Tibial nerve (tissue), 4 donors: Measurements from ENCODE around the gene SPRY2. TPM values are rescaled to one million over a fixed set of nuclear protein-coding genes. Genes with fewer than 3 reads are reported as not detected.

ENCODE experiments used
- DNase-seq, 2 donors: peaks; one replicate each; pipeline ENCODE4 v3.0.0-alpha.2; 2019; ENCODE audit warnings: low spot score in 2 of 2
- H3K27ac ChIP-seq, 4 donors: fragments of 200-600 bp; sonication (generic) in 3 of 4; one replicate each; pipeline ENCODE4 v1.5.1; 2017 to 2019; ENCODE audit warnings: mild to moderate bottlenecking in 1 of 4
- H3K27me3 ChIP-seq, 2 donors: fragments of 200-600 bp; sonication (generic) in 1 of 2; one replicate each; pipeline versions ENCODE4 v1.5.1 to v1.6.0; 2017 to 2019
- H3K36me3 ChIP-seq, 3 donors: fragments of 200-600 bp; sonication (generic); one replicate each; pipeline ENCODE4 v1.5.1; 2018 to 2019
- H3K4me1 ChIP-seq, 4 donors: fragments of 200-600 bp; sonication (generic) in 3 of 4; one replicate each; pipeline ENCODE4 v1.5.1; 2017 to 2019
- H3K4me3 ChIP-seq, 4 donors: fragments of 200-600 bp; sonication (generic) in 3 of 4; one replicate each; pipeline ENCODE4 v1.5.1; 2017 to 2019; ENCODE audit warnings: mild to moderate bottlenecking in 1 of 4, moderate library complexity in 1 of 4
- H3K9me3 ChIP-seq, 4 donors: fragments of 200-600 bp; sonication (generic) in 3 of 4; one replicate each; pipeline ENCODE4 v1.5.1; 2017 to 2019
- EP300 ChIP-seq, 2 donors: sonication (generic); formaldehyde crosslinking; IDR thresholded peaks; one replicate each; pipeline ENCODE4 v1.6.1; 2017; ENCODE audit warnings: antibody characterized with exemption in 2 of 2, mild to moderate bottlenecking in 1 of 2
- POLR2A ChIP-seq, 2 donors: fragments of 450-650 bp; IDR thresholded peaks; one replicate each; pipeline ENCODE4 v1.6.1; 2017; ENCODE audit warnings: antibody characterized with exemption in 2 of 2, mild to moderate bottlenecking in 2 of 2, moderate library complexity in 2 of 2
- WGBS, 2 donors: methylation state at CpG; one replicate each; pipeline ENCODE4 v1.1.5; 2018; 5-methylcytosine and 5-hydroxymethylcytosine counted together
- total RNA-seq, 4 donors: library from RNA; depleted of rRNA; stranded (reverse); fragments of >200 nt; gene quantifications; one replicate each; pipeline ENCODE4 v1.1.0, GENCODE V29; 2016
- TF ChIP-seq, protein P1 (sequence below), 5 experiments: fragments of 200-600 bp in 3 of 5; fragments of 450-650 bp in 2 of 5; sonication (generic) in 3 of 5; IDR thresholded peaks; one replicate each; pipeline ENCODE4 v1.5.1; 2016 to 2019; ENCODE audit warnings: antibody characterized with exemption in 5 of 5, mild to moderate bottlenecking in 3 of 5, moderate library complexity in 2 of 5

Gene SPRY2
- total RNA-seq, 4 donors from 2014 or later: 80.4 to 122 (median 92.5) TPM

- Histone ChIP-seq H3K9me3 (no peaks in the 10 kb centered on the region), H3K27me3 (no peaks in the 10 kb centered on the region), H3K27ac (peak overlapping the region in 2 of 4 donors; percentile 26 to 70), H3K4me1 (peaks cover 0 to 13% (median 3%) of the 10 kb centered on the region in 4 donors), H3K36me3 (no peaks in the 10 kb centered on the region), H3K4me3 (no peak overlapping the region)
- WGBS, 2 donors: 63 to 67% methylated on average over 5 of the region's 5 CpGs
- TF ChIP-seq EP300 (IDR thresholded peaks at IDR 0.05) (peak in 1 of 2 donors; percentile 74), POLR2A (IDR thresholded peaks at IDR 0.05) (no peak)
- TF ChIP-seq, protein P1, sequence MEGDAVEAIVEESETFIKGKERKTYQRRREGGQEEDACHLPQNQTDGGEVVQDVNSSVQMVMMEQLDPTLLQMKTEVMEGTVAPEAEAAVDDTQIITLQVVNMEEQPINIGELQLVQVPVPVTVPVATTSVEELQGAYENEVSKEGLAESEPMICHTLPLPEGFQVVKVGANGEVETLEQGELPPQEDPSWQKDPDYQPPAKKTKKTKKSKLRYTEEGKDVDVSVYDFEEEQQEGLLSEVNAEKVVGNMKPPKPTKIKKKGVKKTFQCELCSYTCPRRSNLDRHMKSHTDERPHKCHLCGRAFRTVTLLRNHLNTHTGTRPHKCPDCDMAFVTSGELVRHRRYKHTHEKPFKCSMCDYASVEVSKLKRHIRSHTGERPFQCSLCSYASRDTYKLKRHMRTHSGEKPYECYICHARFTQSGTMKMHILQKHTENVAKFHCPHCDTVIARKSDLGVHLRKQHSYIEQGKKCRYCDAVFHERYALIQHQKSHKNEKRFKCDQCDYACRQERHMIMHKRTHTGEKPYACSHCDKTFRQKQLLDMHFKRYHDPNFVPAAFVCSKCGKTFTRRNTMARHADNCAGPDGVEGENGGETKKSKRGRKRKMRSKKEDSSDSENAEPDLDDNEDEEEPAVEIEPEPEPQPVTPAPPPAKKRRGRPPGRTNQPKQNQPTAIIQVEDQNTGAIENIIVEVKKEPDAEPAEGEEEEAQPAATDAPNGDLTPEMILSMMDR (IDR thresholded peaks at IDR 0.05): no peak
- peak; percentile 54 to 62 for DNase-seq
These were observed 33.5 kb upstream of the SPRY2 start for GRCh38 chr13:80374444-80374843.

- H3K36me3 ChIP-seq: no peaks in the 10 kb centered on the region
- no peaks in the 10 kb centered on the region for H3K27me3 ChIP-seq
These were observed 31.0 kb upstream of the SPRY2 start for GRCh38 chr13:80371840-80372509.

GRCh38 chr13:80367473-80367872 is 26.5 kb upstream of the SPRY2 start:
- 79 to 84% methylated on average over 3 of the region's 3 CpGs for WGBS, 2 donors
- Histone ChIP-seq H3K9me3 (no peaks in the 10 kb centered on the region), H3K4me1 (peaks cover 0 to 3% (median under 1%) of the 10 kb centered on the region in 4 donors), H3K27me3 (no peaks in the 10 kb centered on the region), H3K4me3 (no peak overlapping the region), H3K36me3 (no peaks in the 10 kb centered on the region), H3K27ac (no peak overlapping the region)
- no peak for DNase-seq
- TF ChIP-seq EP300 (IDR thresholded peaks at IDR 0.05): no peak
- TF ChIP-seq POLR2A (IDR thresholded peaks at IDR 0.05): no peak
- TF ChIP-seq, protein P1 (IDR thresholded peaks at IDR 0.05): no peak

More at GRCh38 chr13:80371840-80372509, 31.0 kb upstream of the SPRY2 start:
- Histone ChIP-seq H3K27ac (no peak overlapping the region), H3K9me3 (no peaks in the 10 kb centered on the region), H3K4me3 (no peak overlapping the region), H3K4me1 (peaks cover 0 to 13% (median 3%) of the 10 kb centered on the region in 4 donors)
- DNase-seq: no peak
- TF ChIP-seq, protein P1 (IDR thresholded peaks at IDR 0.05): no peak
- TF ChIP-seq EP300 (IDR thresholded peaks at IDR 0.05): no peak
- TF ChIP-seq POLR2A (IDR thresholded peaks at IDR 0.05): no peak
- 84 to 85% methylated on average over 6 of the region's 6 CpGs for WGBS, 2 donors

DNA sequence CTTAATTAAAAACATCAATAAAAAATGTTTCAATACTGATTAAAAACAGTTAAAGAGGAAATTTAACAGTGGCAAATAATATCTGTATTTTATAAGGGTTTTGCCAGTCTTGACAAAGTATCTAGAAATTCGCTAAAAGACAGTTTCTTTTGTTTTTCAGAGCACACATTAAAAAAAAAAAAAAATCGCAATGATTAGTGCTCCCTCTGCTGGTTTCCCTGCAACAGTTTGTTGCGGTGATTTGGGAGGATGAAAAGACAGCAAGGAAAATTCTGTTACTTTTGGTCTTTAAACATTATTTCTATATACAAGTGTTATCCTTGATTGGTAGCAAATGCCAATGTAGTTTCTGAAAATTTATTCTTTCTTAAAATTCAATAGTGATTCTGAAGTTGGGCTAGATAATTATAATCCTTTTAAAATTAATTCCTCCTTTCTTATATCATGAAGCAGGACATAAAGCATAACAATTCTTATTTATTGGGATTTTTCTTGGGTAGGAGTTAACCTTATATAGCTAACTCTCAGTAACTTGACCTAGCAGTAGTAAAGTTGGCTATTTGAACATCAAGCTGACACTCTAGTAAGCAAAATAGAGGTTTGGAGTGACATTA is 23.1 kb upstream of the SPRY2 start:
- no peak for DNase-seq
- Histone ChIP-seq H3K9me3 (no peaks in the 10 kb centered on the region), H3K36me3 (no peaks in the 10 kb centered on the region), H3K4me1 (peaks cover 0 to 29% (median 4%) of the 10 kb centered on the region in 4 donors), H3K27ac (peak overlapping the region in 1 of 4 donors; percentile 38), H3K27me3 (no peaks in the 10 kb centered on the region), H3K4me3 (peak overlapping the region in 2 of 4 donors; percentile 1 to 34)
- WGBS, 2 donors: 0 to 1% methylated on average over 3 of the region's 3 CpGs
- TF ChIP-seq EP300 (IDR thresholded peaks at IDR 0.05): no peak
- TF ChIP-seq, protein P1 (IDR thresholded peaks at IDR 0.05): peak; percentile 68 to 83 (median 75)

- Histone ChIP-seq H3K27me3 (no peaks in the 10 kb centered on the region), H3K9me3 (no peaks in the 10 kb centered on the region), H3K4me1 (peaks cover 0 to 29% (median 4%) of the 10 kb centered on the region in 4 donors), H3K4me3 (no peak overlapping the region), H3K36me3 (no peaks in the 10 kb centered on the region), H3K27ac (peak overlapping the region in 3 of 4 donors; percentile 1 to 67 (median 29))
- TF ChIP-seq, protein P1 (IDR thresholded peaks at IDR 0.05): no peak
- 79 to 81% methylated on average over 4 of the region's 4 CpGs for WGBS, 2 donors
- no peak for DNase-seq
These were observed 21.6 kb upstream of the SPRY2 start for GRCh38 chr13:80362481-80362880.
